HepG2 (cell line): ENCODE measurements around the gene ABHD15. TPM values are rescaled to one million over a fixed set of nuclear protein-coding genes. Genes with fewer than 3 reads are reported as not detected.

ENCODE experiments used
- ATAC-seq: fragments of 200-7000 bp; cut with Tn5 transposase; 3 replicates; pipeline ENCODE4 v1.9.1; 2020; ENCODE audit warnings: mild to moderate bottlenecking, moderate library complexity
- BruUV-seq: library from RNA; stranded (reverse); fragments of 400-500 nt; replicated peaks from 2 replicates; lab custom pipeline; 2021; lab: Mats Ljungman, UMichigan
- CTCF ChIA-PET: fragments of 300-600 bp; formaldehyde crosslinking; extraction: SDS; loops from one replicate; lab custom pipeline; 2021; ENCODE audit warnings: low total read pairs, inconsistent platforms, low intra/inter-chr PET ratio; lab: Yijun Ruan, JAX
- POLR2A ChIA-PET: fragments of 350-600 bp; sonication (Branson Sonifier 250); formaldehyde crosslinking; loops from one replicate; lab custom pipeline; 2020; ENCODE audit warnings: antibody characterized with exemption, inconsistent platforms; lab: Yijun Ruan, JAX
- DNase-seq: peaks from one replicate; pipeline ENCODE4 v3.0.0-alpha.2; 2015; ENCODE audit warnings: low spot score
- FAIRE-seq: peaks from 3 replicates; lab custom pipeline; 2011; peaks lifted over from hg19 to GRCh38; lab: Jason Lieb, UNC
- H2AFZ ChIP-seq: one replicate; pipeline ENCODE4 v1.6.1; 2011; ENCODE audit warnings: low read length, inconsistent platforms
- H3K27ac ChIP-seq: fragments of 300-600 bp; 3 replicates; pipeline ENCODE4 v1.8.0; 2011; ENCODE audit warnings: mixed run types, mild to moderate bottlenecking, mixed read lengths, low read length, inconsistent platforms; ENCODE audit not compliant: insufficient read depth; ENCODE audit errors: extremely low read length
- H3K27me3 ChIP-seq, 2 experiments: fragments of 200-600 bp in 1 of 2; 2 replicates in 1 of 2; 3 replicates in 1 of 2; pipeline versions ENCODE4 v1.6.0 to v1.8.0; 2011; ENCODE audit warnings: low read length in 2 of 2, mild to moderate bottlenecking in 2 of 2, moderate library complexity in 2 of 2, inconsistent platforms in 1 of 2; ENCODE audit not compliant: insufficient read depth in 2 of 2, control insufficient read depth in 1 of 2
- H3K36me3 ChIP-seq, 2 experiments: fragments of 200-600 bp in 1 of 2; replicated peaks in 1 of 2; 2 replicates in 1 of 2; 3 replicates in 1 of 2; pipeline versions ENCODE4 v1.5.1 to v1.8.0; 2011; ENCODE audit warnings: low read length in 2 of 2, inconsistent platforms in 1 of 2; ENCODE audit not compliant: insufficient read depth in 2 of 2, control insufficient read depth in 1 of 2
- H3K4me1 ChIP-seq: 2 replicates; pipeline ENCODE4 v1.5.1; 2012; ENCODE audit warnings: low read length, inconsistent platforms; ENCODE audit not compliant: insufficient read depth
- H3K4me2 ChIP-seq: 2 replicates; pipeline ENCODE4 v1.6.0; 2011; ENCODE audit warnings: low read depth, low read length, inconsistent platforms
- H3K4me3 ChIP-seq, 3 experiments: fragments of 200-600 bp in 1 of 3; sonication (generic), shearing (Covaris generic) in 1 of 3; replicated peaks in 1 of 3; 2 replicates each; pipeline ENCODE4 v1.5.1; 2011 to 2016; ENCODE audit warnings: low read length in 3 of 3, inconsistent platforms in 2 of 3, low read depth in 2 of 3, mild to moderate bottlenecking in 2 of 3, control low read depth in 1 of 3, mixed read lengths in 1 of 3; ENCODE audit not compliant: insufficient read depth in 1 of 3
- H3K79me2 ChIP-seq: one replicate; pipeline ENCODE4 v1.6.1; 2011; ENCODE audit warnings: low read length, inconsistent platforms; ENCODE audit not compliant: insufficient read depth
- H3K9ac ChIP-seq: 2 replicates; pipeline ENCODE4 v1.6.0; 2011; ENCODE audit warnings: mild to moderate bottlenecking, low read depth, low read length, inconsistent platforms; ENCODE audit not compliant: insufficient read depth
- H3K9me3 ChIP-seq: 2 replicates; pipeline ENCODE4 v1.5.1; 2012; ENCODE audit warnings: mild to moderate bottlenecking, low read length
- H4K20me1 ChIP-seq: 2 replicates; pipeline ENCODE4 v1.6.0; 2011; ENCODE audit warnings: inconsistent platforms, mild to moderate bottlenecking, low read length, moderate library complexity; ENCODE audit not compliant: insufficient read depth
- ARNT2 ChIP-seq: sonication (generic); formaldehyde crosslinking; IDR thresholded peaks from 2 replicates; pipeline ENCODE4 v1.8.0; 2022; ENCODE audit warnings: mild to moderate bottlenecking, low read depth, missing genetic modification reagents, moderate library complexity
- BCL6 ChIP-seq: IDR thresholded peaks from 2 replicates; pipeline ENCODE4 v1.6.1; 2016; ENCODE audit warnings: missing genetic modification reagents, missing compliant biosample characterization
- FOSL2 ChIP-seq: sonication (generic); formaldehyde crosslinking; IDR thresholded peaks from 2 replicates; pipeline ENCODE4 v1.4.0; 2020; ENCODE audit warnings: missing genetic modification reagents
- HNF4G ChIP-seq, 2 experiments: sonication (generic) in 1 of 2; formaldehyde crosslinking in 1 of 2; IDR thresholded peaks; 2 replicates each; pipeline versions ENCODE4 v1.4.0 to v1.6.1; 2011 to 2020; ENCODE audit warnings: borderline replicate concordance in 2 of 2, low read depth in 2 of 2, mild to moderate bottlenecking in 2 of 2, low read length in 1 of 2, missing genetic modification reagents in 1 of 2, moderate library complexity in 1 of 2
- SMAD3 ChIP-seq: sonication (generic); formaldehyde crosslinking; IDR thresholded peaks from 2 replicates; pipeline ENCODE4 v1.4.0; 2020; ENCODE audit warnings: missing genetic modification reagents
- SMARCE1 ChIP-seq: fragments of 450-650 bp; IDR thresholded peaks from 2 replicates; pipeline ENCODE4 v1.6.1; 2017; ENCODE audit warnings: borderline replicate concordance
- ZNF10 ChIP-seq: sonication (generic); formaldehyde crosslinking; IDR thresholded peaks from 2 replicates; pipeline ENCODE4 v1.4.0; 2020; ENCODE audit warnings: mild to moderate bottlenecking, low read depth, missing genetic modification reagents, borderline replicate concordance
- ZNF644 ChIP-seq: IDR thresholded peaks from 2 replicates; pipeline ENCODE4 v1.6.1; 2016; ENCODE audit warnings: low read depth
- ZSCAN22 ChIP-seq: sonication (generic); formaldehyde crosslinking; IDR thresholded peaks from 2 replicates; pipeline ENCODE4 v1.4.0; 2020; ENCODE audit warnings: mild to moderate bottlenecking, missing genetic modification reagents
- WGBS: methylation state at CpG from one replicate; pipeline ENCODE4 v1.1.6; 2017; ENCODE audit warnings: low lambda C conversion rate; 5-methylcytosine and 5-hydroxymethylcytosine counted together
- in situ Hi-C: cut with HindIII; loops from 2 replicates; pipeline ENCODE4 v1.10.0; 2017; ENCODE audit warnings: low pct_unique_long_range_greater_than_20kb; ENCODE audit not compliant: extremely low pct_ligation_motif_present
- intact Hi-C: fragments of 100-400 bp; cut with micrococcal nuclease; formaldehyde crosslinking; loops from one replicate; pipeline ENCODE4 v1.10.0; 2022; ENCODE audit not compliant: unreplicated experiment
- polyA plus RNA-seq, 8 experiments: library from polyadenylated mRNA; depleted of rRNA in 3 of 8; stranded (reverse) in 7 of 8; unstranded in 1 of 8; fragments of >200 nt; fragmentation: Illumina TruSeq in 4 of 8; extraction: Trizol in 4 of 8; gene quantifications; 2 replicates each; pipeline versions ENCODE4 v1.2.1 to v1.2.3, GENCODE V29; 2011 to 2016; ENCODE audit warnings: low read depth in 4 of 8, missing spikeins in 1 of 8, mixed read lengths in 1 of 8; ENCODE audit not compliant: insufficient read depth in 1 of 8
- total RNA-seq, 5 experiments: library from RNA; depleted of rRNA; stranded (reverse); fragments of >200 nt; fragmentation: Illumina TruSeq; extraction: Trizol; gene quantifications; 2 replicates each; pipeline ENCODE4 v1.2.3, GENCODE V29; 2016; ENCODE audit warnings: low read depth in 1 of 5
- TF ChIP-seq, protein P1 (sequence below): fragments of 450-650 bp; IDR thresholded peaks from 2 replicates; pipeline ENCODE4 v1.6.1; 2016
- TF ChIP-seq, protein P2 (sequence below): sonication (generic); formaldehyde crosslinking; IDR thresholded peaks from 2 replicates; pipeline ENCODE4 v1.8.1; 2023; ENCODE audit warnings: mild to moderate bottlenecking, missing genetic modification reagents
- TF ChIP-seq, protein P3 (sequence below): sonication (generic); formaldehyde crosslinking; IDR thresholded peaks from 2 replicates; pipeline ENCODE4 v1.4.0; 2020; ENCODE audit warnings: mild to moderate bottlenecking, missing genetic modification reagents
- TF ChIP-seq, protein P4 (sequence below): IDR thresholded peaks from 2 replicates; pipeline ENCODE4 v1.6.1; 2016; ENCODE audit warnings: missing genetic modification reagents, missing compliant biosample characterization

ABHD15 gene
- total and polyA plus RNA-seq, 2 of the 13 experiments (the other 11 are each of a cell fraction or from before 2014, with no cell fraction given) = 2.4 to 7.7 TPM

DNA sequence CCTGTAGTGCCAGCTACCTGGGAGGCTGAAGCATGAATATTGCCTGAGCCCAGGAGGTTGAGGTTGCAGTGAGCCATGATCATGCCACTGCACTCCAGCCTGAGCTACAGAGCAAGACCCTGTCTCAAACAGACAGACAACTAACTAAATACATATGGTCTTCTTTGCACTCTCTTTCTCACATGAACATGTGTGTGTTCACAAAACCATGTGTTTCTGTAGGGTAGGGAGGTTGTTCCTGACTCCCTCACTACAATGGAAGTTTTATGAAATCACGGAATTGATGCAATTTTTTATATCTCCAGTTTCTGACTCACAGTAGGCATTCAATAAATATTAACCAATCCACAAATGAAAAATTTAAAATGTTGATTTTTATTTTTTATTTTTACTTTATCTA lies 48.5 kb downstream of the ABHD15 start:
- BruUV-seq = no TSS peak
- ChIA-PET POLR2A (no interaction called here), CTCF (no interaction called here)
- H3K4me2 ChIP-seq = no peak overlapping the region
- H3K36me3 ChIP-seq = peaks cover 14 to 58% of the 10 kb centered on the region in 2 experiments; a peak in 4 of 5 replicates
- H3K9ac ChIP-seq = no peak overlapping the region
- intact Hi-C loops (no loop called here), in situ Hi-C loops (no loop called here)
- H3K27me3 ChIP-seq = no peaks in the 10 kb centered on the region
- H3K4me1 ChIP-seq = no peaks in the 10 kb centered on the region
- H4K20me1 ChIP-seq = no peaks in the 10 kb centered on the region
- ATAC-seq (no peak), FAIRE-seq (no peak), DNase-seq (no peak)
- H3K79me2 ChIP-seq = no peaks in the 10 kb centered on the region
- TF ChIP-seq, protein P1, sequence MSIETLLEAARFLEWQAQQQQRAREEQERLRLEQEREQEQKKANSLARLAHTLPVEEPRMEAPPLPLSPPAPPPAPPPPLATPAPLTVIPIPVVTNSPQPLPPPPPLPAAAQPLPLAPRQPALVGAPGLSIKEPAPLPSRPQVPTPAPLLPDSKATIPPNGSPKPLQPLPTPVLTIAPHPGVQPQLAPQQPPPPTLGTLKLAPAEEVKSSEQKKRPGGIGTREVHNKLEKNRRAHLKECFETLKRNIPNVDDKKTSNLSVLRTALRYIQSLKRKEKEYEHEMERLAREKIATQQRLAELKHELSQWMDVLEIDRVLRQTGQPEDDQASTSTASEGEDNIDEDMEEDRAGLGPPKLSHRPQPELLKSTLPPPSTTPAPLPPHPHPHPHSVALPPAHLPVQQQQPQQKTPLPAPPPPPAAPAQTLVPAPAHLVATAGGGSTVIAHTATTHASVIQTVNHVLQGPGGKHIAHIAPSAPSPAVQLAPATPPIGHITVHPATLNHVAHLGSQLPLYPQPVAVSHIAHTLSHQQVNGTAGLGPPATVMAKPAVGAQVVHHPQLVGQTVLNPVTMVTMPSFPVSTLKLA = peak; percentile 92
- TF ChIP-seq HNF4G (IDR thresholded peaks at IDR 0.05; ENCODE audit: borderline replicate concordance, low read depth, low read length) = no peak
- TF ChIP-seq HNF4G (CRISPR knock-in tag; IDR thresholded peaks at IDR 0.05; ENCODE audit: borderline replicate concordance, low read depth) = no peak
- H2AFZ ChIP-seq = no peak overlapping the region
- no peak overlapping the region for H3K27ac ChIP-seq
- no peaks in the 10 kb centered on the region for H3K9me3 ChIP-seq
- 97% methylated on average over 1 of the region's 1 CpG for WGBS
- no peak overlapping the region for H3K4me3 ChIP-seq

DNA sequence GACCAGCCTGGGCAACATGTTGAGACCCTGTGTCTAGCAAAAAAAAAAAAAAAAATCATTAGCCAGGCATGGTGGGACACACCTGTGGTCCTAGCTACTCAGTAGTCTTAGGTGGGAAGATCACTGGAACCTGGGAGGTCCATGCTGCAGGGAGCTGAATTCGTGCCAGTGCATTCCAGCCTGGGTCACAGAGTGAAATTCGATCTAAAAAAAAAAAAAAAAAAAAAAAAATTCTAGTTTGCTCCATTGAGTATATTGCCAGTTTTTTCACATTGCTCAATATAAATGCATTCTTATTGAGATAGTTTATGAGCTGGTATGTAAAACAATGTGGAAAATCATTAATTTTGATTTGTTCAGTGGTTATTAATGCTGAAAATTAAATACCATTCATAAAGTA lies 52.0 kb downstream of the ABHD15 start:
- Histone ChIP-seq H3K79me2 (no peaks in the 10 kb centered on the region), H3K4me1 (no peaks in the 10 kb centered on the region), H3K27me3 (no peaks in the 10 kb centered on the region), H3K36me3 (peaks cover 11 to 59% of the 10 kb centered on the region in 2 experiments; a peak in 4 of 5 replicates), H3K4me2 (no peak overlapping the region), H3K27ac (no peak overlapping the region), H4K20me1 (no peaks in the 10 kb centered on the region), H2AFZ (no peak overlapping the region), H3K9ac (no peak overlapping the region), H3K4me3 (no peak overlapping the region), H3K9me3 (no peaks in the 10 kb centered on the region)
- BruUV-seq = no TSS peak
- in situ Hi-C loops = no loop called here
- WGBS = 89% methylated on average over 2 of the region's 2 CpGs
- CTCF ChIA-PET = no interaction called here
- ATAC-seq (no peak), DNase-seq (no peak), FAIRE-seq (no peak)
- intact Hi-C loops = no loop called here
- POLR2A ChIA-PET = no interaction called here
- TF ChIP-seq FOSL2 (CRISPR knock-in tag) = no peak
- TF ChIP-seq ZNF10 (CRISPR knock-in tag) = no peak
- TF ChIP-seq SMAD3 = no peak
- no peak for TF ChIP-seq BCL6 (CRISPR knock-in tag)
- no peak for TF ChIP-seq ARNT2 (CRISPR knock-in tag)
- no peak for TF ChIP-seq ZSCAN22 (CRISPR knock-in tag)
- TF ChIP-seq SMARCE1 = no peak
- TF ChIP-seq, protein P2, sequence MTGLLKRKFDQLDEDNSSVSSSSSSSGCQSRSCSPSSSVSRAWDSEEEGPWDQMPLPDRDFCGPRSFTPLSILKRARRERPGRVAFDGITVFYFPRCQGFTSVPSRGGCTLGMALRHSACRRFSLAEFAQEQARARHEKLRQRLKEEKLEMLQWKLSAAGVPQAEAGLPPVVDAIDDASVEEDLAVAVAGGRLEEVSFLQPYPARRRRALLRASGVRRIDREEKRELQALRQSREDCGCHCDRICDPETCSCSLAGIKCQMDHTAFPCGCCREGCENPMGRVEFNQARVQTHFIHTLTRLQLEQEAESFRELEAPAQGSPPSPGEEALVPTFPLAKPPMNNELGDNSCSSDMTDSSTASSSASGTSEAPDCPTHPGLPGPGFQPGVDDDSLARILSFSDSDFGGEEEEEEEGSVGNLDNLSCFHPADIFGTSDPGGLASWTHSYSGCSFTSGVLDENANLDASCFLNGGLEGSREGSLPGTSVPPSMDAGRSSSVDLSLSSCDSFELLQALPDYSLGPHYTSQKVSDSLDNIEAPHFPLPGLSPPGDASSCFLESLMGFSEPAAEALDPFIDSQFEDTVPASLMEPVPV (CRISPR knock-in tag) = no peak
- TF ChIP-seq, protein P3, sequence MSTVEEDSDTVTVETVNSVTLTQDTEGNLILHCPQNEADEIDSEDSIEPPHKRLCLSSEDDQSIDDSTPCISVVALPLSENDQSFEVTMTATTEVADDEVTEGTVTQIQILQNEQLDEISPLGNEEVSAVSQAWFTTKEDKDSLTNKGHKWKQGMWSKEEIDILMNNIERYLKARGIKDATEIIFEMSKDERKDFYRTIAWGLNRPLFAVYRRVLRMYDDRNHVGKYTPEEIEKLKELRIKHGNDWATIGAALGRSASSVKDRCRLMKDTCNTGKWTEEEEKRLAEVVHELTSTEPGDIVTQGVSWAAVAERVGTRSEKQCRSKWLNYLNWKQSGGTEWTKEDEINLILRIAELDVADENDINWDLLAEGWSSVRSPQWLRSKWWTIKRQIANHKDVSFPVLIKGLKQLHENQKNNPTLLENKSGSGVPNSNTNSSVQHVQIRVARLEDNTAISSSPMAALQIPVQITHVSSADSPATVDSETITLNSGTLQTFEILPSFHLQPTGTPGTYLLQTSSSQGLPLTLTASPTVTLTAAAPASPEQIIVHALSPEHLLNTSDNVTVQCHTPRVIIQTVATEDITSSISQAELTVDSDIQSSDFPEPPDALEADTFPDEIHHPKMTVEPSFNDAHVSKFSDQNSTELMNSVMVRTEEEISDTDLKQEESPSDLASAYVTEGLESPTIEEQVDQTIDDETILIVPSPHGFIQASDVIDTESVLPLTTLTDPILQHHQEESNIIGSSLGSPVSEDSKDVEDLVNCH = no peak
- no peak for TF ChIP-seq ZNF644 (CRISPR knock-in tag)
- TF ChIP-seq, protein P4, sequence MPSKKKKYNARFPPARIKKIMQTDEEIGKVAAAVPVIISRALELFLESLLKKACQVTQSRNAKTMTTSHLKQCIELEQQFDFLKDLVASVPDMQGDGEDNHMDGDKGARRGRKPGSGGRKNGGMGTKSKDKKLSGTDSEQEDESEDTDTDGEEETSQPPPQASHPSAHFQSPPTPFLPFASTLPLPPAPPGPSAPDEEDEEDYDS (CRISPR knock-in tag) = no peak
